Tibial nerve (tissue), 4 donors: ENCODE results near the gene ARPC2. TPM values are rescaled to one million over a fixed set of nuclear protein-coding genes. Genes with fewer than 3 reads are reported as not detected.
A peak's percentile ranks its signal among the peaks of the same experiment; 100 is the strongest.

Experiments
- DNase-seq, 2 donors: peaks; one replicate each; pipeline ENCODE4 v3.0.0-alpha.2; 2019; ENCODE audit warnings: low spot score in 2 of 2
- H3K27ac ChIP-seq, 4 donors: fragments of 200-600 bp; sonication (generic) in 3 of 4; one replicate each; pipeline ENCODE4 v1.5.1; 2017 to 2019; ENCODE audit warnings: mild to moderate bottlenecking in 1 of 4
- H3K27me3 ChIP-seq, 2 donors: fragments of 200-600 bp; sonication (generic) in 1 of 2; one replicate each; pipeline versions ENCODE4 v1.5.1 to v1.6.0; 2017 to 2019
- H3K36me3 ChIP-seq, 3 donors: fragments of 200-600 bp; sonication (generic); one replicate each; pipeline ENCODE4 v1.5.1; 2018 to 2019
- H3K4me1 ChIP-seq, 4 donors: fragments of 200-600 bp; sonication (generic) in 3 of 4; one replicate each; pipeline ENCODE4 v1.5.1; 2017 to 2019
- H3K4me3 ChIP-seq, 4 donors: fragments of 200-600 bp; sonication (generic) in 3 of 4; one replicate each; pipeline ENCODE4 v1.5.1; 2017 to 2019; ENCODE audit warnings: mild to moderate bottlenecking in 1 of 4, moderate library complexity in 1 of 4
- H3K9me3 ChIP-seq, 4 donors: fragments of 200-600 bp; sonication (generic) in 3 of 4; one replicate each; pipeline ENCODE4 v1.5.1; 2017 to 2019
- CTCF ChIP-seq, 5 experiments: fragments of 200-600 bp in 3 of 5; fragments of 450-650 bp in 2 of 5; sonication (generic) in 3 of 5; IDR thresholded peaks; one replicate each; pipeline ENCODE4 v1.5.1; 2016 to 2019; ENCODE audit warnings: antibody characterized with exemption in 5 of 5, mild to moderate bottlenecking in 3 of 5, moderate library complexity in 2 of 5
- EP300 ChIP-seq, 2 donors: sonication (generic); formaldehyde crosslinking; IDR thresholded peaks; one replicate each; pipeline ENCODE4 v1.6.1; 2017; ENCODE audit warnings: antibody characterized with exemption in 2 of 2, mild to moderate bottlenecking in 1 of 2
- POLR2A ChIP-seq, 2 donors: fragments of 450-650 bp; IDR thresholded peaks; one replicate each; pipeline ENCODE4 v1.6.1; 2017; ENCODE audit warnings: antibody characterized with exemption in 2 of 2, mild to moderate bottlenecking in 2 of 2, moderate library complexity in 2 of 2
- WGBS, 2 donors: methylation state at CpG; one replicate each; pipeline ENCODE4 v1.1.5; 2018; 5-methylcytosine and 5-hydroxymethylcytosine counted together
- total RNA-seq, 4 donors: library from RNA; depleted of rRNA; stranded (reverse); fragments of >200 nt; gene quantifications; one replicate each; pipeline ENCODE4 v1.1.0, GENCODE V29; 2016

Gene ARPC2
- total RNA-seq, 4 donors from 2014 or later = 193 to 248 (median 222) TPM

- H3K36me3 ChIP-seq = no peaks in the 10 kb centered on the region
- H3K9me3 ChIP-seq = no peaks in the 10 kb centered on the region
- no peak overlapping the region for H3K4me3 ChIP-seq
- 69 to 73% methylated on average over 2 of the region's 2 CpGs for WGBS, 2 donors
- H3K27ac ChIP-seq = no peak overlapping the region
- TF ChIP-seq CTCF (IDR thresholded peaks at IDR 0.05) (no peak), POLR2A (IDR thresholded peaks at IDR 0.05) (no peak), EP300 (IDR thresholded peaks at IDR 0.05) (no peak)
- peaks cover 0 to 4% (median 0%) of the 10 kb centered on the region in 4 donors for H3K4me1 ChIP-seq
- peaks cover 0 to 9% of the 10 kb centered on the region in 2 donors for H3K27me3 ChIP-seq
- DNase-seq = no peak
Observed at GRCh38 chr2:218172845-218173244, 44.1 kb upstream of the ARPC2 start.

GRCh38 chr2:218179782-218180181 lies 37.2 kb upstream of the ARPC2 start:
- TF ChIP-seq EP300 (IDR thresholded peaks at IDR 0.05) (no peak), POLR2A (IDR thresholded peaks at IDR 0.05) (no peak), CTCF (IDR thresholded peaks at IDR 0.05) (no peak)
- WGBS, 2 donors = 64 to 74% methylated on average over 4 of the region's 4 CpGs
- Histone ChIP-seq H3K27ac (no peak overlapping the region), H3K27me3 (no peaks in the 10 kb centered on the region), H3K4me3 (no peak overlapping the region), H3K9me3 (no peaks in the 10 kb centered on the region), H3K36me3 (no peaks in the 10 kb centered on the region), H3K4me1 (peaks cover 0 to 19% (median 0%) of the 10 kb centered on the region in 4 donors)
- DNase-seq = no peak

- 61 to 65% methylated on average over 9 of the region's 9 CpGs for WGBS, 2 donors
- no peak for DNase-seq
- TF ChIP-seq EP300 (IDR thresholded peaks at IDR 0.05) (no peak), POLR2A (IDR thresholded peaks at IDR 0.05) (no peak), CTCF (IDR thresholded peaks at IDR 0.05) (no peak)
Observed at GRCh38 chr2:218180467-218181114, 36.4 kb upstream of the ARPC2 start.

GRCh38 chr2:218184331-218184730 lies 32.7 kb upstream of the ARPC2 start:
- Histone ChIP-seq H3K36me3 (no peaks in the 10 kb centered on the region), H3K9me3 (no peaks in the 10 kb centered on the region), H3K4me1 (peaks cover 0 to 20% (median 0%) of the 10 kb centered on the region in 4 donors), H3K4me3 (no peak overlapping the region), H3K27me3 (no peaks in the 10 kb centered on the region), H3K27ac (no peak overlapping the region)
- no peak for TF ChIP-seq EP300 (IDR thresholded peaks at IDR 0.05)
- TF ChIP-seq POLR2A (IDR thresholded peaks at IDR 0.05) = no peak
- no peak for DNase-seq
- 74 to 92% methylated on average over 1 of the region's 1 CpG for WGBS, 2 donors

More at GRCh38 chr2:218180467-218181114, 36.4 kb upstream of the ARPC2 start:
- no peaks in the 10 kb centered on the region for H3K36me3 ChIP-seq
- no peaks in the 10 kb centered on the region for H3K27me3 ChIP-seq
- H3K9me3 ChIP-seq = no peaks in the 10 kb centered on the region
- peaks cover 0 to 19% (median 0%) of the 10 kb centered on the region in 4 donors for H3K4me1 ChIP-seq
- H3K27ac ChIP-seq = peak overlapping the region in 2 of 4 donors; percentile 7 to 36
- H3K4me3 ChIP-seq = no peak overlapping the region

- Histone ChIP-seq H3K4me3 (no peak overlapping the region), H3K4me1 (peaks cover 0 to 8% (median 0%) of the 10 kb centered on the region in 4 donors), H3K36me3 (no peaks in the 10 kb centered on the region), H3K27ac (no peak overlapping the region), H3K9me3 (no peaks in the 10 kb centered on the region), H3K27me3 (no peaks in the 10 kb centered on the region)
- DNase-seq = peak; percentile 53 to 83
- no peak for TF ChIP-seq EP300 (IDR thresholded peaks at IDR 0.05)
- TF ChIP-seq CTCF (IDR thresholded peaks at IDR 0.05) = peak; percentile 74 to 78 (median 77)
- WGBS, 2 donors = 33 to 39% methylated on average over 8 of the region's 8 CpGs
Observed at GRCh38 chr2:218186355-218186766, 30.6 kb upstream of the ARPC2 start.
